Skeletal muscle cell (primary cell): ENCODE data around the gene SERAC1.
"Not testable (repeated sequence)": the region's sequence is repeated elsewhere in the genome, so short reads cannot be mapped to it uniquely, and the experiment has no call there.

Experiments used
- DNase-seq: peaks from one replicate; pipeline ENCODE4 v3.0.0-alpha.2; 2010; ENCODE audit warnings: low read depth
- H3K4me3 ChIP-seq: 2 replicates; pipeline ENCODE4 v1.5.1; 2011; ENCODE audit warnings: low read depth, mild to moderate bottlenecking, control low read depth, low read length, moderate library complexity

SERAC1 gene

GRCh38 chr6:158168040-158168289 is at the start of gene SERAC1:
TSS of gene SERAC1 (minus strand) at chr6:158168262. CDS start at chr6:158158363, 9,899 bp downstream.
- no peak for DNase-seq
- peak within 1 kb of the TSS; percentile 66 for H3K4me3 ChIP-seq

- DNase-seq: peak; percentile 29
- no peak overlapping the region for H3K4me3 ChIP-seq
These were observed 46.0 kb upstream of the SERAC1 start for GRCh38 chr6:158213925-158214674.

GRCh38 chr6:158211273-158212055 is 43.4 kb upstream of the SERAC1 start:
- DNase-seq: no peak
- H3K4me3 ChIP-seq: no peak overlapping the region

GRCh38 chr6:158209582-158210333 is 41.7 kb upstream of the SERAC1 start:
- DNase-seq, H3K4me3 ChIP-seq: not testable (repeated sequence)

GRCh38 chr6:158208226-158209030 is 40.4 kb upstream of the SERAC1 start:
- DNase-seq, H3K4me3 ChIP-seq: not testable (repeated sequence)

- no peak overlapping the region for H3K4me3 ChIP-seq
- no peak for DNase-seq
These were observed 39.3 kb upstream of the SERAC1 start for GRCh38 chr6:158207422-158207788.

- H3K4me3 ChIP-seq: no peak overlapping the region
- DNase-seq: no peak
These were observed 38.8 kb upstream of the SERAC1 start for GRCh38 chr6:158206740-158207421.

GRCh38 chr6:158205169-158205944 is 37.3 kb upstream of the SERAC1 start:
- no peak for DNase-seq
- H3K4me3 ChIP-seq: no peak overlapping the region

- H3K4me3 ChIP-seq: no peak overlapping the region
- no peak for DNase-seq
These were observed 30.4 kb upstream of the SERAC1 start for GRCh38 chr6:158198461-158198860.

GRCh38 chr6:158194487-158195280 is 26.6 kb upstream of the SERAC1 start:
- no peak overlapping the region for H3K4me3 ChIP-seq
- DNase-seq: no peak

GRCh38 chr6:158191761-158192160 is 23.7 kb upstream of the SERAC1 start:
- DNase-seq: no peak
- no peak overlapping the region for H3K4me3 ChIP-seq

- no peak overlapping the region for H3K4me3 ChIP-seq
- DNase-seq: no peak
These were observed 23.0 kb upstream of the SERAC1 start for GRCh38 chr6:158191032-158191431.

GRCh38 chr6:158188591-158188990 is 20.5 kb upstream of the SERAC1 start:
- no peak for DNase-seq

GRCh38 chr6:158185729-158186456 is 17.8 kb upstream of the SERAC1 start:
- no peak for DNase-seq
- no peak overlapping the region for H3K4me3 ChIP-seq

More at GRCh38 chr6:158188591-158188990, 20.5 kb upstream of the SERAC1 start:
- no peak overlapping the region for H3K4me3 ChIP-seq

GRCh38 chr6:158184608-158185007 is 16.5 kb upstream of the SERAC1 start:
- DNase-seq: no peak
- no peak overlapping the region for H3K4me3 ChIP-seq

- DNase-seq, H3K4me3 ChIP-seq: not testable (repeated sequence)
These were observed 15.3 kb upstream of the SERAC1 start for GRCh38 chr6:158183174-158183972.
